ENCODE results near the gene XPR1.
"Not testable (repeated sequence)": the region's sequence is repeated elsewhere in the genome, so short reads cannot be mapped to it uniquely, and the experiment has no call there.

XPR1 gene

DNA sequence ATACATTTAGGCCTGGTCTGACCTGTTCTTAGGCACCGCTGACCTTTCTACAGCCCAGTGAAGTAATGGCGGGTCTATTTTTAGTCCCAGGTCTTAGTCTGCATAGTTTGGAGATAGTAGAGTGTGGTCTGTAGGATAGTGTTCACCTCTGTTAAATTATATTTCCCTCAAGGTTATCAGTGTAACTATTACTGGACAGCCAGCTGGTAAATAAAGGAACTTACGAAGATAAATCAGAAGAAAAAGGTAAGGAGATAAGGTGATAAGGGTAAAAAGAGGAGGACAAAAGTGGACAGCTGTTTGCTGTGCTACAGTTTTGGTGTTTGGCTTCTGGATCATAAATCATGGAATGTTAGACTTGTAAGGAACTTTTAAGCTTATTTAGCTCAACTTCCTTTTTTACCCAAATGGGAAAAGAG lies 8.7 kb downstream of the XPR1 start:
- TF ChIP-seq, protein P1, sequence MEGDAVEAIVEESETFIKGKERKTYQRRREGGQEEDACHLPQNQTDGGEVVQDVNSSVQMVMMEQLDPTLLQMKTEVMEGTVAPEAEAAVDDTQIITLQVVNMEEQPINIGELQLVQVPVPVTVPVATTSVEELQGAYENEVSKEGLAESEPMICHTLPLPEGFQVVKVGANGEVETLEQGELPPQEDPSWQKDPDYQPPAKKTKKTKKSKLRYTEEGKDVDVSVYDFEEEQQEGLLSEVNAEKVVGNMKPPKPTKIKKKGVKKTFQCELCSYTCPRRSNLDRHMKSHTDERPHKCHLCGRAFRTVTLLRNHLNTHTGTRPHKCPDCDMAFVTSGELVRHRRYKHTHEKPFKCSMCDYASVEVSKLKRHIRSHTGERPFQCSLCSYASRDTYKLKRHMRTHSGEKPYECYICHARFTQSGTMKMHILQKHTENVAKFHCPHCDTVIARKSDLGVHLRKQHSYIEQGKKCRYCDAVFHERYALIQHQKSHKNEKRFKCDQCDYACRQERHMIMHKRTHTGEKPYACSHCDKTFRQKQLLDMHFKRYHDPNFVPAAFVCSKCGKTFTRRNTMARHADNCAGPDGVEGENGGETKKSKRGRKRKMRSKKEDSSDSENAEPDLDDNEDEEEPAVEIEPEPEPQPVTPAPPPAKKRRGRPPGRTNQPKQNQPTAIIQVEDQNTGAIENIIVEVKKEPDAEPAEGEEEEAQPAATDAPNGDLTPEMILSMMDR (IDR thresholded peaks at IDR 0.05; ENCODE audit: low read depth, low read length) = no peak
- no peak for DNase-seq (ENCODE audit: low read depth in 2 of 2)
- no peak overlapping the region for H3K4me3 ChIP-seq (replicated peaks in 1 of 2; ENCODE audit: low read depth in 2 of 2, low read length in 2 of 2)

DNA sequence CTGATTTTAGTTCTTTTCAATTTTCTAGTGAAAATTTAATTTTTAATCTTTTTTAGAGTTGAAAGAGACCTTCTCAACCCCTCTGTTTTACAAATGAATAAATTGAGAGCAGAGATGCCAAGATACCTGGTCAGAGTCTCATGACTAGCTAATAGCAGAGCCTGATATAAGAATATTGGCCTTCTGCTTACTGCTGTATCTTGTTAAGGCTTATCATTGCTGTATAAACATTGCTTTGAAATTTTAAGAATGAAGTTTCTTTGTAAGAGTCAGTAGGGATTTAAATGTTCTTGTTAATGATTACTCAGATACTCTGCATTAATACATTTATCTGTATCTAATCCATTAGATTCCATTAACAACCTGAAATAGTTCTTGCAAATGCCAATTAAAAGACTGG lies 9.8 kb downstream of the XPR1 start:
- no peak overlapping the region for H3K4me3 ChIP-seq (replicated peaks in 1 of 2; ENCODE audit: low read depth in 2 of 2, low read length in 2 of 2)
- no peak for DNase-seq (ENCODE audit: low read depth in 2 of 2)
- TF ChIP-seq, protein P1 (IDR thresholded peaks at IDR 0.05; ENCODE audit: low read depth, low read length) = no peak

- no peak overlapping the region for H3K4me3 ChIP-seq (replicated peaks in 1 of 2; ENCODE audit: low read depth in 2 of 2, low read length in 2 of 2)
- TF ChIP-seq, protein P1 (IDR thresholded peaks at IDR 0.05; ENCODE audit: low read depth, low read length) = no peak
- DNase-seq (ENCODE audit: low read depth in 2 of 2) = no peak
Measured at GRCh38 chr1:180642781-180643180, 11.0 kb downstream of the XPR1 start.

GRCh38 chr1:180643693-180644092 lies 11.9 kb downstream of the XPR1 start:
- TF ChIP-seq, protein P1 (IDR thresholded peaks at IDR 0.05; ENCODE audit: low read depth, low read length) = no peak
- H3K4me3 ChIP-seq (replicated peaks in 1 of 2; ENCODE audit: low read depth in 2 of 2, low read length in 2 of 2) = no peak overlapping the region
- DNase-seq (ENCODE audit: low read depth in 2 of 2) = peak; percentile 49 to 60

DNA sequence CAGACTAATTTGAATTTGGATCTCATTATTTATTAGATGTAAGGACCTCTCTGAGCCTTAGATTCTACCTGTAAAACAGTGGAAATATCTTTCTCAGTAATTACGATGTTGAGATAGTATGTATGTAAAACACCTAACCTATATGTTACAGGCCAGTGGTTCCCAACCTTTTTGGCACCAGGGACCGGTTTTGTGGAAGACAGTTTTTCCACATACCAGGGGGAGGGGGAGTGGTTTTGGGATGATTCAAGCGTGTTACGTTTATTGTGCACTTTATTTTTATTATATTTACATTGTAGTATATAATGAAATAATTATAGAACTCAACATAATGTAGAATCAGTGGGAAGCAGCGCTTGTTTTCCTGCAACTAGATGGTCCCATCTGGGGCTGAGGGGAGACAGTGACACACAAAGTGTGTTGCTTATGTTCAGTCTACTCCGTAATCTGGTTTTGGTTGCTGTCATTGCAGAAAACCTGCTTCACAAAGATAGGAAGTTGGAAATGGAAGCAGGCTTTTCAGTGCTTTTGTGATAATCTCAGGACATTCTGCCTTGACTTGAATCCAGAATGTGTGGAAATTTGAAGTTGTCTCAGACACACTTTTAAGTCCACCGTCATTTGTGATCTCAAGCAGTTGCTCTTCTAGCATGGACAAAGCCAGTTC lies 12.8 kb downstream of the XPR1 start:
- DNase-seq (ENCODE audit: low read depth in 2 of 2) = no peak
- no peak overlapping the region for H3K4me3 ChIP-seq (replicated peaks in 1 of 2; ENCODE audit: low read depth in 2 of 2, low read length in 2 of 2)
- TF ChIP-seq, protein P1 (IDR thresholded peaks at IDR 0.05; ENCODE audit: low read depth, low read length) = no peak

DNA sequence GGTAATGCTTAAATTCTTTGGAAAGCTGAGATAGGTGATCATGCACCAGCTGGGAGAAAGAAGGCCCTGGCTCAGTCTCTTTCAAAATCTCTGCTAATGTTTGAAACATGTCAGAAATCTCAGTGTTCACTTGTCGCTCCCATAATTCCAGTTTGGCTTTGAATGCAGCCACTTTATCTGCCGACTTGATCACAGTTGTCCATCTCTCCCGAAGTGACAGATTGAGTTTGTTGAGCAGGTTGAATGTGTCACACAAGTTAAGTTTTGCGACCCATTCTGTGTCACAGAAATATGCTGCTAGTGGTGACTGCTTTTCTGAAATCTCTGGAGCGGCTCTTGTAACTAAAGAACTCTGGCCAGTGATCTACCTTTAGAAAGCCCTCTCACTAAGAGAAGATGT lies 13.4 kb downstream of the XPR1 start:
- not testable (repeated sequence) for DNase-seq (ENCODE audit: low read depth in 2 of 2); H3K4me3 ChIP-seq (replicated peaks in 1 of 2; ENCODE audit: low read depth in 2 of 2, low read length in 2 of 2)

GRCh38 chr1:180646093-180646492 lies 14.3 kb downstream of the XPR1 start:
- TF ChIP-seq, protein P1 (IDR thresholded peaks at IDR 0.05; ENCODE audit: low read depth, low read length) = no peak
- no peak for DNase-seq (ENCODE audit: low read depth in 2 of 2)
- no peak overlapping the region for H3K4me3 ChIP-seq (replicated peaks in 1 of 2; ENCODE audit: low read depth in 2 of 2, low read length in 2 of 2)

All from cardiac fibroblast (primary cell).